IMR-90 (cell line): ENCODE results near the gene TNRC18. TPM values are rescaled to one million over a fixed set of nuclear protein-coding genes. Genes with fewer than 3 reads are reported as not detected.

Experiments
- ATAC-seq: fragments of 200-7000 bp; cut with Tn5 transposase; 2 replicates; pipeline ENCODE4 v1.9.1; 2020; ENCODE audit warnings: low read depth, mild to moderate bottlenecking, moderate library complexity
- BruUV-seq: library from RNA; stranded (reverse); fragments of 400-500 nt; replicated peaks from 2 replicates; lab custom pipeline; 2021; lab: Mats Ljungman, UMichigan
- CTCF ChIA-PET: fragments of 300-600 bp; formaldehyde crosslinking; extraction: SDS; loops from one replicate; lab custom pipeline; 2021; ENCODE audit warnings: antibody characterized with exemption; lab: Yijun Ruan, JAX
- POLR2A ChIA-PET: fragments of 300-600 bp; sonication (Branson Sonifier 250); formaldehyde crosslinking; loops from one replicate; lab custom pipeline; 2022; ENCODE audit warnings: antibody characterized with exemption; ENCODE audit not compliant: unreplicated experiment; lab: Charles Lee
- DNase-seq: peaks from one replicate; pipeline ENCODE4 v3.0.0; 2013
- H2AFZ ChIP-seq: replicated peaks from 2 replicates; pipeline ENCODE3; 2013; ENCODE audit warnings: low read length, mild to moderate bottlenecking; ENCODE audit not compliant: poor library complexity
- H2AK5ac ChIP-seq: 2 replicates; pipeline ENCODE4 v1.6.1; 2013; ENCODE audit warnings: low read depth, low read length, inconsistent platforms
- H2AK9ac ChIP-seq: replicated peaks from 2 replicates; pipeline ENCODE3; 2013; ENCODE audit warnings: mild to moderate bottlenecking, low read depth, low read length, moderate library complexity; ENCODE audit not compliant: poor library complexity
- H2BK120ac ChIP-seq: 2 replicates; pipeline ENCODE4 v1.6.1; 2013; ENCODE audit warnings: low read depth, low read length, inconsistent platforms
- H2BK15ac ChIP-seq: 3 replicates; pipeline ENCODE4 v1.6.1; 2013; ENCODE audit warnings: low read depth, low read length, inconsistent platforms
- H2BK20ac ChIP-seq: 2 replicates; pipeline ENCODE4 v1.6.1; 2013; ENCODE audit warnings: low read depth, mild to moderate bottlenecking, inconsistent platforms, low read length, moderate library complexity
- H2BK5ac ChIP-seq: 2 replicates; pipeline ENCODE4 v1.6.1; 2013; ENCODE audit warnings: mild to moderate bottlenecking, low read depth, low read length, inconsistent platforms; ENCODE audit not compliant: poor library complexity, severe bottlenecking
- H3K14ac ChIP-seq: replicated peaks from 2 replicates; pipeline ENCODE4 v1.6.1; 2013; ENCODE audit warnings: low read depth, low read length, inconsistent platforms
- H3K18ac ChIP-seq: 2 replicates; pipeline ENCODE4 v1.6.1; 2013; ENCODE audit warnings: low read depth, low read length, control low read depth
- H3K23ac ChIP-seq: 2 replicates; pipeline ENCODE4 v1.6.1; 2013; ENCODE audit warnings: low read depth, low read length, inconsistent platforms
- H3K27ac ChIP-seq: 2 replicates; pipeline ENCODE4 v1.5.1; 2013; ENCODE audit warnings: mild to moderate bottlenecking, control low read depth, low read length; ENCODE audit not compliant: insufficient read depth
- H3K27me3 ChIP-seq: 2 replicates; pipeline ENCODE4 v1.6.1; 2013; ENCODE audit warnings: low read length; ENCODE audit not compliant: control insufficient read depth, insufficient read depth
- H3K36me3 ChIP-seq: 2 replicates; pipeline ENCODE4 v1.6.1; 2013; ENCODE audit warnings: low read length, mixed read lengths; ENCODE audit not compliant: control insufficient read depth, insufficient read depth
- H3K4ac ChIP-seq: 2 replicates; pipeline ENCODE4 v1.6.1; 2013; ENCODE audit warnings: low read depth, low read length, inconsistent platforms
- H3K4me1 ChIP-seq: 2 replicates; pipeline ENCODE4 v1.6.1; 2013; ENCODE audit warnings: low read length, mixed read lengths; ENCODE audit not compliant: control insufficient read depth, insufficient read depth
- H3K4me2 ChIP-seq: 2 replicates; pipeline ENCODE4 v1.6.1; 2013; ENCODE audit warnings: low read depth, mild to moderate bottlenecking, control low read depth, low read length, moderate library complexity
- H3K4me3 ChIP-seq: 2 replicates; pipeline ENCODE4 v1.5.1; 2013; ENCODE audit warnings: low read depth, mild to moderate bottlenecking, control low read depth, low read length, moderate library complexity; ENCODE audit not compliant: insufficient read depth
- H3K56ac ChIP-seq: 2 replicates; pipeline ENCODE4 v1.6.1; 2013; ENCODE audit warnings: low read length, inconsistent platforms; ENCODE audit not compliant: insufficient read depth; ENCODE audit errors: extremely low read depth
- H3K79me1 ChIP-seq, 2 experiments: 2 replicates each; pipeline ENCODE4 v1.6.1; 2013; ENCODE audit warnings: low read length in 2 of 2, inconsistent platforms in 1 of 2, low read depth in 1 of 2
- H3K9ac ChIP-seq: 2 replicates; pipeline ENCODE4 v1.6.1; 2013; ENCODE audit warnings: low read depth, low read length, control low read depth
- H3K9me1 ChIP-seq: 2 replicates; pipeline ENCODE4 v1.6.1; 2013; ENCODE audit warnings: low read length, inconsistent platforms; ENCODE audit not compliant: insufficient read depth
- H3K9me3 ChIP-seq: 2 replicates; pipeline ENCODE4 v1.6.1; 2013; ENCODE audit warnings: low read length; ENCODE audit not compliant: control insufficient read depth, insufficient read depth
- H4K20me1 ChIP-seq: 2 replicates; pipeline ENCODE4 v1.6.1; 2013; ENCODE audit warnings: low read length, inconsistent platforms; ENCODE audit not compliant: insufficient read depth
- H4K5ac ChIP-seq: 2 replicates; pipeline ENCODE4 v1.6.1; 2013; ENCODE audit warnings: mild to moderate bottlenecking, low read depth, low read length, control low read depth
- H4K8ac ChIP-seq, 2 experiments: 2 replicates each; pipeline ENCODE4 v1.6.1; 2013; ENCODE audit warnings: low read depth in 2 of 2, low read length in 2 of 2, control low read depth in 1 of 2, inconsistent platforms in 1 of 2
- H4K91ac ChIP-seq: 2 replicates; pipeline ENCODE4 v1.6.1; 2013; ENCODE audit warnings: low read depth, low read length, inconsistent platforms; ENCODE audit not compliant: insufficient read depth
- SMC3 ChIP-seq: fragments of 150-350 bp; IDR thresholded peaks from 2 replicates; pipeline ENCODE4 v1.6.1; 2016; ENCODE audit warnings: low read depth, mild to moderate bottlenecking, antibody characterized with exemption, low read length, moderate library complexity
- WGBS, 2 experiments: methylation state at CpG; one replicate each; pipeline versions ENCODE4 v1.1.5 to v1.1.7; 2013; ENCODE audit warnings: missing lambda C conversion rate in 2 of 2; ENCODE audit not compliant: insufficient read length in 1 of 2; ENCODE audit errors: extremely low coverage in 2 of 2; 5-methylcytosine and 5-hydroxymethylcytosine counted together
- dilution Hi-C: fragments of 300-500 bp; cut with HindIII; formaldehyde crosslinking; loops from one replicate; pipeline ENCODE4 v1.14.3; 2018; ENCODE audit warnings: low sequenced_read_pairs; ENCODE audit not compliant: unreplicated experiment
- in situ Hi-C: fragments of 300-500 bp; cut with MboI; formaldehyde crosslinking; loops from 3 replicates; pipeline ENCODE4 v1.14.3; 2019; ENCODE audit warnings: low sequenced_read_pairs, inconsistent platforms, mixed read lengths
- intact Hi-C: fragments of 100-400 bp; cut with micrococcal nuclease; formaldehyde crosslinking; loops from 2 replicates; pipeline ENCODE4 v1.10.0; 2022
- polyA plus RNA-seq, 3 experiments: library from polyadenylated mRNA; depleted of rRNA; stranded (reverse); fragments of >200 nt; gene quantifications; 2 replicates each; pipeline ENCODE4 v1.2.3, GENCODE V29; 2012; ENCODE audit warnings: low replicate concordance in 1 of 3
- total RNA-seq: library from RNA; depleted of rRNA; stranded (reverse); fragments of >200 nt; gene quantifications from 2 replicates; pipeline ENCODE4 v1.2.3, GENCODE V29; 2012
- TF ChIP-seq, protein P1 (sequence below): conservative IDR thresholded peaks from 2 replicates; pipeline ENCODE4 v1.5.1; 2012; ENCODE audit warnings: mild to moderate bottlenecking, low read depth, low read length, improper control_type of control experiment
- TF ChIP-seq, protein P2 (sequence below): fragments of 150-350 bp; IDR thresholded peaks from 2 replicates; pipeline ENCODE4 v1.6.1; 2016; ENCODE audit warnings: low read depth, mild to moderate bottlenecking, low read length, moderate library complexity, borderline replicate concordance

TNRC18 gene
- total and polyA plus RNA-seq, 2 of the 4 experiments (the other 2 are of a cell fraction): 4.7 to 29.6 TPM

DNA sequence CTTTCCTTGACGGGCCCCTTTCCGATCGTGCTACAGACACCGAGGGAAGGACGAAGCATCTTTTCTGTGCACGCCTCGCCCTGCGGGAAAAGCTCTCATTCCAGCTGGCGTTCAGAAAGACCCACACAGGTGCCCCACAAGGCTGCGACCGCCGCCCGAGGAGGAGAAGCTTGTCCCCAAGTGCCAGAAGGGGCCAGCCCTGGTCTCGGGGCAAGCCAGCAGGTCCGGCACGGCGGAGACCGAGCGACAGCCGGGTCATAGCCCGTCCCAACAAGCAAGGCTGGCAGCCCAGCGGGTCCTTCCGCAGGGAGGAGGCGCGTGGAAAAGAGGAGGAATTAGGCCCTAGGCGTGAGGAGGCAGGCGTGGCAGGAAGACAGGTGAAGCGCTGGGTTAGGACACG lies 62.7 kb downstream of the TNRC18 start:
- Histone ChIP-seq H3K36me3 (peaks cover 73% of the 10 kb centered on the region), H2BK15ac (no peak overlapping the region), H2AFZ (no peak overlapping the region), H4K91ac (no peak overlapping the region), H3K9me1 (no peaks in the 10 kb centered on the region), H2AK5ac (no peak overlapping the region), H3K4me3 (no peak overlapping the region), H3K9me3 (no peaks in the 10 kb centered on the region), H3K4ac (no peak overlapping the region), H3K4me2 (no peak overlapping the region), H3K23ac (no peak overlapping the region), H3K9ac (no peak overlapping the region), H2BK20ac (no peak overlapping the region), H3K4me1 (no peaks in the 10 kb centered on the region), H2AK9ac (peak overlapping the region; percentile 36), H3K14ac (no peak overlapping the region), H3K56ac (no peak overlapping the region), H3K27me3 (no peaks in the 10 kb centered on the region), H3K27ac (no peak overlapping the region), H3K18ac (no peak overlapping the region), H3K79me1 (peaks cover 23 to 71% of the 10 kb centered on the region in 2 experiments), H2BK5ac (no peak overlapping the region), H2BK120ac (no peak overlapping the region), H4K5ac (no peak overlapping the region), H4K8ac (no peak overlapping the region), H4K20me1 (peaks cover 50% of the 10 kb centered on the region)
- POLR2A ChIA-PET: no interaction called here
- ATAC-seq (no peak), DNase-seq (no peak)
- intact Hi-C loops (loop anchor here (10.0 kb wide), 1 partner anchor 116 kb away; no protein-coding TSS in a partner anchor), in situ Hi-C loops (no loop called here), dilution Hi-C loops (no loop called here)
- CTCF ChIA-PET: interaction anchor here (0.6 kb wide), 1 partner anchor 114 kb away, joined by 3 read pairs; no protein-coding TSS in a partner anchor
- WGBS, 2 experiments: 97% methylated on average over 26 of the region's 29 CpGs; no CpG with 5 or more reads in 1 of the 2 experiments
- TF ChIP-seq, protein P1, sequence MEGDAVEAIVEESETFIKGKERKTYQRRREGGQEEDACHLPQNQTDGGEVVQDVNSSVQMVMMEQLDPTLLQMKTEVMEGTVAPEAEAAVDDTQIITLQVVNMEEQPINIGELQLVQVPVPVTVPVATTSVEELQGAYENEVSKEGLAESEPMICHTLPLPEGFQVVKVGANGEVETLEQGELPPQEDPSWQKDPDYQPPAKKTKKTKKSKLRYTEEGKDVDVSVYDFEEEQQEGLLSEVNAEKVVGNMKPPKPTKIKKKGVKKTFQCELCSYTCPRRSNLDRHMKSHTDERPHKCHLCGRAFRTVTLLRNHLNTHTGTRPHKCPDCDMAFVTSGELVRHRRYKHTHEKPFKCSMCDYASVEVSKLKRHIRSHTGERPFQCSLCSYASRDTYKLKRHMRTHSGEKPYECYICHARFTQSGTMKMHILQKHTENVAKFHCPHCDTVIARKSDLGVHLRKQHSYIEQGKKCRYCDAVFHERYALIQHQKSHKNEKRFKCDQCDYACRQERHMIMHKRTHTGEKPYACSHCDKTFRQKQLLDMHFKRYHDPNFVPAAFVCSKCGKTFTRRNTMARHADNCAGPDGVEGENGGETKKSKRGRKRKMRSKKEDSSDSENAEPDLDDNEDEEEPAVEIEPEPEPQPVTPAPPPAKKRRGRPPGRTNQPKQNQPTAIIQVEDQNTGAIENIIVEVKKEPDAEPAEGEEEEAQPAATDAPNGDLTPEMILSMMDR: no peak
- no peak for TF ChIP-seq SMC3
- TF ChIP-seq, protein P2, sequence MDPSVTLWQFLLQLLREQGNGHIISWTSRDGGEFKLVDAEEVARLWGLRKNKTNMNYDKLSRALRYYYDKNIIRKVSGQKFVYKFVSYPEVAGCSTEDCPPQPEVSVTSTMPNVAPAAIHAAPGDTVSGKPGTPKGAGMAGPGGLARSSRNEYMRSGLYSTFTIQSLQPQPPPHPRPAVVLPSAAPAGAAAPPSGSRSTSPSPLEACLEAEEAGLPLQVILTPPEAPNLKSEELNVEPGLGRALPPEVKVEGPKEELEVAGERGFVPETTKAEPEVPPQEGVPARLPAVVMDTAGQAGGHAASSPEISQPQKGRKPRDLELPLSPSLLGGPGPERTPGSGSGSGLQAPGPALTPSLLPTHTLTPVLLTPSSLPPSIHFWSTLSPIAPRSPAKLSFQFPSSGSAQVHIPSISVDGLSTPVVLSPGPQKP: no peak
- BruUV-seq: no TSS peak
